DMS79 treated with DMSO at 0.1 percent for 48 hours (cell line): Measurements from ENCODE around the gene APLP1.
"Not testable (repeated sequence)": the region's sequence is repeated elsewhere in the genome, so short reads cannot be mapped to it uniquely, and the experiment has no call there.

Source experiments
- DNase-seq: peaks from one replicate; lab custom pipeline; 2025; lab: John Stamatoyannopoulos, UW

APLP1 gene

GRCh38 chr19:35852029-35852780 lies 16.2 kb upstream of the APLP1 start, which contains the start of gene NPHS1:
Gene NPHS1, minus strand, starts transcription at chr19:35852504. Its CDS starts 667 bp downstream, at chr19:35851837.
- no peak for DNase-seq

DNA sequence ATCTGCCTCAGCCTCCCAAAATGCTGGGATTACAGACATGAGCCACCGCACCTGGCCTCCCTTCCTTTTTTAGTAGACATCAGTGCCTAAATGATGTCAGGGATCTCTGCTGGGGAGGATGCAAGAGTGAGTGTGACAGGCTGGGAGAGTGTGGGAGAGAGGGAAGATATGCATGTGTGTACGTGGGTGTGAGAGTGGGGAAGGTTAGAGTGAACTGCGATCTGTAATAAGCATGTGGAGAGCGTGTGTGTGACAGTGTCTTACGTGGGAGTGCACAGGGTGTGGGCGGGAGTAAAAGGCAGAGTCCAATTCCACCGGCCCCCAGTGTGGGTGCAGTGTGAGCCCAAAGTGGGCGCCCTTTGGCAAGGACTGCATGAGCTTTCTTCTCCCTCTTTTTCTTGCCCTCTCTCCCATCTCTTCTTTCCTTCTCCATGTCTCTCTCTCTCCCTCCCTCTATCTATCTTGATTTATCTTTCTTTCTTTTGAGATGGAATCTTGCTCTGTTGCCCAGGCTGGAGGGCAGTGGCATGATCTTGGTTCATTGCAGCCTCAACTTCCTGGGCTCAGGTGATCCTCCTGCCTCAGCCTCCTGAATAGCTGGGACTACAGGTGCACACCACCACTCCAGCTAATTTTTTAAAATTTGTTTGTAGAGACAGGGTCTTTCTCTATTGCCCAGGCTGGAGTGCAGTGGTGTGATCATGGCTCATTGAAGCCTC lies 15.2 kb upstream of the APLP1 start:
- no peak for DNase-seq

DNA sequence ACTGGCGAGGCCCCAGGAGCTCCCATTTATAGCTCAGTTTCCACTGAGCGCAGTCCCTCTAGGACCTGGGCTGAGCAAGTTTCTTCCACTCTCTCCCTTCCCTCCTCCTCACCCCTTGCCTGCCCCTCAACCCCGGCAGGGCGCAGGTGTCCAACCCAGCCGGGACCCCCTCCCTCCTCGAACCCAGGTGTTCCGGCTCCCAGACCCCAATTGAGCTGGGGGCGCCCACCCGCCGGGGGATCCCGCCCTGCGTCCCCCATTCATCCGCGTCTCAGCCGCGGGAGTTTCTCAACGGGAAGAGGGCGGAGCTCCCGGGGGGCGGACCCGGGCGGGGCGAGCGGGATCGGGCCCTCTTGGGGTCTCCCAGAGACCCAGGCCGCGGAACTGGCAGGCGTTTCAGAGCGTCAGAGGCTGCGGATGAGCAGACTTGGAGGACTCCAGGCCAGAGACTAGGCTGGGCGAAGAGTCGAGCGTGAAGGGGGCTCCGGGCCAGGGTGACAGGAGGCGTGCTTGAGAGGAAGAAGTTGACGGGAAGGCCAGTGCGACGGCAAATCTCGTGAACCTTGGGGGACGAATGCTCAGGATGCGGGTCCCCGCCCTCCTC lies 11.7 kb upstream of the APLP1 start, which contains the start of gene KIRREL2:
TSS of gene KIRREL2 (plus strand) at position 366 of the 604 bp plus-strand sequence. CDS start at position 575, 209 bp downstream.
- peak; percentile 35 for DNase-seq

DNA sequence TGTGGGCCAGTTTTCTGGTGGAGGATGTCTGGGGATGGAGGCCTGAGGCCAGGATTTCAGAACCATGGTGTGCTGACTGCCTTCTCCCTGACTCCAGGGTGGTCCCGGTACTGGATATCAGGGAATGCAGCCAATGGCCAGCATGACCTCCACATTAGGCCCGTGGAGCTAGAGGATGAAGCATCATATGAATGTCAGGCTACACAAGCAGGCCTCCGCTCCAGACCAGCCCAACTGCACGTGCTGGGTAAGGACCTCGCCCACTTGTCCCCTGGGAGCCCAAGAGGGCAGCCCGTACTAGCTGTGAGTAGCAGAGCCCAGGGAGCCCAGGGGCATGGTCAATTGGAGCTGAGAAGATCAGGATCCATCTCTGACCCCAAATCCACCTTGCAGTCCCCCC lies 10.1 kb upstream of the APLP1 start:
- DNase-seq, result no peak

DNA sequence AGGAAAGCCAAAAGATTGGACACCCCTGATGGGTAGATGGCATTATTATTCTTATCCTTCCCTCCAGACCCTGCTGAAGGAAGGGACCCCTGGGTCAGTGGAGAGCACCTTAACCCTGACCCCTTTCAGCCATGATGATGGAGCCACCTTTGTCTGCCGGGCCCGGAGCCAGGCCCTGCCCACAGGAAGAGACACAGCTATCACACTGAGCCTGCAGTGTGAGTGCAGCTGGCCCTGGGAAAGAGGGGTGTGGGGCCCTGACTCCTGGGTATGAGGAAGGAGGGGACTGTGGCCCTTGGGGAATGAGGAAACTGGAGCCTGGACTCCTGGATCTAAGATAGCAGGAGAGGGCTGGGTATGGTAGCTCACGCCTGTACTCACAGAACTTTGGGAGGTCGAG lies 9.0 kb upstream of the APLP1 start:
- no peak for DNase-seq

DNA sequence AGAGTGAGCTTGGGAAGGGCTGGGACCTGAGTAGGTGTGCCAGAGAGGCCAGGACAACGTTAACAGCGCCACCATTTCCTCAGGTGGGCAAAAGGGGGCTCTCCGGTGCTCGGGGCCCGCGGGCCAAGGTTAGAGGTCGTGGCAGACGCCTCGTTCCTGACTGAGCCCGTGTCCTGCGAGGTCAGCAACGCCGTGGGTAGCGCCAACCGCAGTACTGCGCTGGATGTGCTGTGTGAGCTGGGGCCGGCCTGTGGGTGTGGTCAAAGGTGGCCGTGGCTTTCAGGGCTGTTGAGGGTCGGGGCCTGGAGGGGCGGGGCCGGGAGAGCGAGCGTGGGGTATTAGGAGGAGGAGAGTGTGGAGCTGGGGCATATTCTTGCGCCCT lies 7.9 kb upstream of the APLP1 start:
- DNase-seq, result no peak

DNA sequence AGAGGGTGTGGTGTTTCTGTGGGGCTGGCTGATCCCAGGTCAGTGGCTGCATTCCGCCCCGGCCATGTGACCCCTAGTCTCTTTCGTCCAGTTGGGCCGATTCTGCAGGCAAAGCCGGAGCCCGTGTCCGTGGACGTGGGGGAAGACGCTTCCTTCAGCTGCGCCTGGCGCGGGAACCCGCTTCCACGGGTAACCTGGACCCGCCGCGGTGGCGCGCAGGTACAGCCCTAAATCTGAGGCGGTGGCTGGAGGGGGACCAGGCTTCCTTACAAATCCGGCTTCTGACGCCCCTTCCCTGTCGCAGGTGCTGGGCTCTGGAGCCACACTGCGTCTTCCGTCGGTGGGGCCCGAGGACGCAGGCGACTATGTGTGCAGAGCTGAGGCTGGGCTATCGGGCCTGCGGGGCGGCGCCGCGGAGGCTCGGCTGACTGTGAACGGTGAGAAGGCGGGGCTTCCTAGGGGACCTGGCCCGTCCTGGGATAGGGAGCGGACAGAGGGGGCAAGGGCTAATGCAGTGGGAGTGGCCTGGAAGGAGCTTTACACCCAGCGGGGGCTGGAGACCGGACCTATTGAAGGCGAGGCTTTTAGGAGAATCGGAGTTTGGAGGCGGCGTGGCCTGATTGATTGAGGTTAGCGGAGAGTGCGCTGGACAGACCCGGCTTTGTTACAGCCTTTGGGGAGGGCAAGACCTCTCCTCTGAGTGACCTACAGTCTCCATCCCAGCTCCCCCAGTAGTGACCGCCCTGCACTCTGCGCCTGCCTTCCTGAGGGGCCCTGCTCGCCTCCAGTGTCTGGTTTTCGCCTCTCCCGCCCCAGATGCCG lies 7.3 kb upstream of the APLP1 start:
- no peak for DNase-seq

DNA sequence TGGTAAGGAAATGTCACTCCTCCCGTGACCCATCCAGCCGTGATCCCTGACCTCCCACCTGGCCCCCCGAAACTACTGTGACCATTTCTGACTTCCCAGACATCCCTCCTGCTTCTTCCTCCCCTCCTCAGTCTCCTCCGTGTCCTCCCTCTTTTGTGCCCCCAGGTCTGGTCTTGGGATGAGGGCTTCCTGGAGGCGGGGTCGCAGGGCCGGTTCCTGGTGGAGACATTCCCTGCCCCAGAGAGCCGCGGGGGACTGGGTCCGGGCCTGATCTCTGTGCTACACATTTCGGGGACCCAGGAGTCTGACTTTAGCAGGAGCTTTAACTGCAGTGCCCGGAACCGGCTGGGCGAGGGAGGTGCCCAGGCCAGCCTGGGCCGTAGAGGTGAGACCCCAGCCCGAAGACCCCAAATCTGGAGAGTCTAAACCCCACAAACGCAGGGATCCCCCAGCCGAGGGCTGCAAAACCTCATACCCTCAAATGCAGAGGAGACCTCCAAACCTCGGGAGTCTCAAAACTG lies 6.7 kb upstream of the APLP1 start:
- no peak for DNase-seq

GRCh38 chr19:35862528-35862927 lies 5.8 kb upstream of the APLP1 start:
- DNase-seq, result no peak

- no peak for DNase-seq
Measured at GRCh38 chr19:35863018-35863417, 5.4 kb upstream of the APLP1 start.

GRCh38 chr19:35868823-35869326 lies 501 bp downstream of the APLP1 start:
- DNase-seq, result no peak

DNA sequence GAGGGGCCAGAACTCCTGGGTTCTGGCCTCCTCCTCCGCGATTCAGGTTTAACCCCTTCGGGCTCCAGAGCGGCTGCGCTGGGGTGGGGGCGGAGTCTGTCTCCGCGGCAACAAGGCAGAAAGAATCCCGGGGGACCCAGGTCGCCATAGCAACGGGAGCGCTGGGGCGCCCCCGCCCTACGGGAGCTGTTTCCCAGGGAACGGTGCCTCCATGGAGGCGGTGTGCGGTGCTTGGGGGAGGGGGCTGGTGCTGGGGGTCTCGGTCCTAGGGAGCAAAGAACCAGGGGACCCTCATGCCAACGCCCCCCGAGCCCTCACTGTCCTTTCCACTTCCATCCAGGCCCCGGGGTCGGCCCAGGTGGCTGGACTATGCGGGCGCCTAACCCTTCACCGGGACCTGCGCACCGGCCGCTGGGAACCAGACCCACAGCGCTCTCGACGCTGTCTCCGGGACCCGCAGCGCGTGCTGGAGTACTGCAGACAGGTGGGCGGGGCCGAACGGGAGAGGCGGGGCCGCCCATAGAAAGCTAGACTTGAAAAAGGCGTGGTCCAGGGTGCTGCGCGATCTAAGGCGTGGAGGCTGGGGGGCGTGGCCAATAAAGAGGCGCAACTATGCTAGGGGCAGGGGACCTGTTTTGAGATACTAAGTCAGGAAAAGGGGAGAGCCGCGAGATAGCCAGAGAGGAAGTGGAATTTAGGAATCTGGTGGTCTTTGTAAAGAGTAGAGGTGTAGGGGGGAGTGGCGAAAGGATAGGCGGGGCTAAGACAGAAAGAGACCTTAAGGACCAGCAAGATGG lies 1.2 kb downstream of the APLP1 start:
- DNase-seq, result peak; percentile 69

DNA sequence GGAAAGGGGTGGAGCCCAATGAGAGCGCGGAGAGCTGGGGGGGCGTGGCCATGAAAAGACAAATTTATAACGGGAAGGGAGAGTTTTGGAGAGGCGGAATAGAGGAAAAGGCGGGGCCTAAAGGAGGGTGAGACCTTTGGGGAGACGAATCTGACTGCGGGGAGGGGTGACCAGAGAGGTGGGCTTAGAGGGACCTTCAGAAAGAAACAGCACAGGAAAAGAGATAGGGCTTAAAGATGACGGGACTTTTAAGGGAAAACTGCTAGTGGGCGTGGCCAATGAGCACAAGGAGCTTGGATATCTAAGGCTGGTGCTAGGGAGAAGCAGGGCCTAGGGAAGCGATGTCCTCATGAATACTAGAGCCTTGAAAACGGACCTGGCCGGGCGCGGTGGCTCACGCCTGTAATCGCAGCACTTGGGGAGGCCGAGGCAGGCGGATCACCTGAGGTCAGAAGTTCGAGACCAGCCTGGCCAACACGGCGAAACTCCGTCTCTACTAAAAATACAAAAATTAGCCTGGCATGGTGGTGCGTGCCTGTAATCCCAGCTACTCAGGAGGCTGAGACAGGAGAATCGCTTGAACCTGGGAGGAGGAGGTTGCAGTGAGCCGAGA lies 1.9 kb downstream of the APLP1 start:
- DNase-seq, result not testable (repeated sequence)

GRCh38 chr19:35870798-35871197 lies 2.4 kb downstream of the APLP1 start:
- no peak for DNase-seq

DNA sequence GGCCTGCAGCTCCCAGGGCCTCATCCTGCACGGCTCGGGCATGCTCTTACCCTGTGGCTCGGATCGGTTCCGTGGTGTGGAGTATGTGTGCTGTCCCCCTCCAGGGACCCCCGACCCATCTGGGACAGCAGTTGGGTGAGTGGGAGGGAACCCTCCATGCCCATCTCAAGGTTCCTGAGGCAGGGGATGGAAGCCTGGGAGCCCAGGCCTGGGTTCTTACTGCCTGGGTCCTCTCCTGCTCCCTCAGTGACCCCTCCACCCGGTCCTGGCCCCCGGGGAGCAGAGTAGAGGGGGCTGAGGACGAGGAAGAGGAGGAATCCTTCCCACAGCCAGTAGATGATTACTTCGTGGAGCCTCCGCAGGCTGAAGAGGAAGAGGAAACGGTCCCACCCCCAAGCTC lies 3.2 kb downstream of the APLP1 start:
- no peak for DNase-seq

- DNase-seq, result no peak
Measured at GRCh38 chr19:35872180-35872579, 3.8 kb downstream of the APLP1 start.

DNA sequence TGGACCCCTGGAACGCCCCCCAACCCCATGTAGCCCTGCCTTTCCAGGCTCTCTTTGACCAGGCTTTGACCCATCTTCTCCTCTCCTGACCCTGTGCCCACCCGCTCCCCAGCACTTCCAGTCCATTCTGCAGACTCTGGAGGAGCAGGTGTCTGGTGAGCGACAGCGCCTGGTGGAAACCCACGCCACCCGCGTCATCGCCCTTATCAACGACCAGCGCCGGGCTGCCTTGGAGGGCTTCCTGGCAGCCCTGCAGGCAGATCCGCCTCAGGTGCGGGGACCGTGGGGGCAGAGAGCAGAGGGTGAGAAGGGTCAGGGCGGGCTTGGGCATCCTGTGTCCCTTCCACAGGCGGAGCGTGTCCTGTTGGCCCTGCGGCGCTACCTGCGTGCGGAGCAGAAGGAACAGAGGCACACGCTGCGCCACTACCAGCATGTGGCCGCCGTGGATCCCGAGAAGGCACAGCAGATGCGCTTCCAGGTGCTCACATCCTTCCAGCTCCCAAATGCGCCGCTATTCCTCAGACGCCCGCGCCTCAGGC lies 6.1 kb downstream of the APLP1 start:
- DNase-seq, result no peak

- no peak for DNase-seq
Measured at GRCh38 chr19:35879068-35879467, 10.7 kb downstream of the APLP1 start.

DNA sequence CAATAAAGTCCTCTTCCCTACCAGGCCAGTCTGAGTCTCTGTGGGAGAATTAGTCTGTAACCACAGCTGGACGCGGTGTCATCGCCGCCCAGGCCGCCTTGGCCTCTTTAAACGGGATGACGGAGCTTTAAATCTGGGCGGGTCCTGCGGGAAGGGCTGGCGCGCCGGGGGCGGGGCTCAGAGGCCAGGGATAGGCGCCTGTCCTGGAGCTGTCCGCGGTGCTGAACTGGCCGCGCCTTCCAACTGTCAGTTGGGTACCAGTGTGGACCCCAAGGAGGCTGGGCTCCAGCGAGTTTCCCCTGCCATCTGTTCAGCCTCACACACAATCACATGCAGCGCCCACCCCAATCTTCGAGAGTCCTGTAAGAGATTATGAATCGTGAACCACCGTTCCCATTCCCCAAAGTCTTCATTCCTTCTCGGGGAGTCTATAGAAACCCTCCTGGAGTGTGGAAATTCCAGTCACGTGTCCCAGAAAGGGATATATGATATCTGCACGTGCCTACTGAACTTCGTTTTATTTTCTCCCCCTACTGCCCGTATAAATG lies 11.5 kb downstream of the APLP1 start:
- DNase-seq, result no peak
